ENCODE measurements around the gene ABCB9. TPM values are rescaled to one million over a fixed set of nuclear protein-coding genes. Genes with fewer than 3 reads are reported as not detected.

The ABCB9 gene
- total RNA-seq, 1 experiment from 2014 or later, result 4.6 TPM

GRCh38 chr12:122920687-122921086 lies 45.6 kb downstream of the ABCB9 start:
- Mint-ChIP-seq H3K4me1 (no peaks in the 10 kb centered on the region), H3K27me3 (ENCODE audit: low read depth) (peaks cover 28% of the 10 kb centered on the region), H3K36me3 (ENCODE audit: insufficient read depth in 1 of 3, low read depth in 3 of 3) (no peaks in the 10 kb centered on the region), H3K9me3 (no peaks in the 10 kb centered on the region), H3K27ac (no peak overlapping the region), H3K4me3 (no peak overlapping the region)
- H3K27ac ChIP-seq (ENCODE audit: insufficient read length, low read depth, low read length), result no peak overlapping the region
- H2BK20ac ChIP-seq (ENCODE audit: low read depth, low read length, poor library complexity, severe bottlenecking), result no peak overlapping the region
- no peak overlapping the region for H4K91ac ChIP-seq (ENCODE audit: insufficient read length, low read depth, low read length)
- no peak overlapping the region for H2BK15ac ChIP-seq (ENCODE audit: low read depth, low read length)
- no peaks in the 10 kb centered on the region for H3K27me3 ChIP-seq (ENCODE audit: insufficient read depth, low read length)
- H3K9ac ChIP-seq (ENCODE audit: extremely low read depth, insufficient read length, low read length), result no peak overlapping the region
- H3K9me3 ChIP-seq (ENCODE audit: control insufficient read depth, low read depth, low read length), result no peaks in the 10 kb centered on the region
- no peaks in the 10 kb centered on the region for H4K20me1 ChIP-seq (ENCODE audit: control insufficient read depth, insufficient read depth, insufficient read length)
- no peak overlapping the region for H4K8ac ChIP-seq (replicated peaks; ENCODE audit: insufficient read length, low read depth, low read length)
- no peak overlapping the region for H3K4me2 ChIP-seq (ENCODE audit: insufficient read depth, insufficient read length, low read length)
- H2AK5ac ChIP-seq (ENCODE audit: insufficient read length, low read length), result no peak overlapping the region
- no peak overlapping the region for H2BK5ac ChIP-seq (ENCODE audit: insufficient read length, low read length)
- H3K14ac ChIP-seq (ENCODE audit: insufficient read depth, low read length), result no peak overlapping the region
- no peak overlapping the region for H3T11ph ChIP-seq (ENCODE audit: low read length)
- no peak overlapping the region for H2BK12ac ChIP-seq (ENCODE audit: insufficient read length, low read depth, low read length)
- no peaks in the 10 kb centered on the region for H3K79me2 ChIP-seq (ENCODE audit: insufficient read depth, low read length)
- no peak overlapping the region for H3K56ac ChIP-seq (ENCODE audit: insufficient read length, low read depth, low read length)
- no peaks in the 10 kb centered on the region for H3K4me1 ChIP-seq (ENCODE audit: insufficient read depth, low read length)
- TF ChIP-seq CTCF (conservative IDR thresholded peaks at IDR 0.05), result no peak
- no peaks in the 10 kb centered on the region for H3K23me2 ChIP-seq (ENCODE audit: insufficient read length, low read depth, low read length, poor library complexity, severe bottlenecking)
- H2BK120ac ChIP-seq (ENCODE audit: low read depth, low read length, poor library complexity, severe bottlenecking), result no peak overlapping the region
- no peak overlapping the region for H4K5ac ChIP-seq (ENCODE audit: insufficient read length, low read depth, low read length)
- no peak overlapping the region for H3K18ac ChIP-seq (ENCODE audit: insufficient read length, low read depth, low read length)
- H3K23ac ChIP-seq (ENCODE audit: insufficient read length, low read depth, low read length), result no peak overlapping the region
- H3K79me1 ChIP-seq (ENCODE audit: insufficient read depth, low read depth, low read length, poor library complexity, severe bottlenecking), result no peaks in the 10 kb centered on the region
- H2AFZ ChIP-seq (ENCODE audit: low read length), result no peak overlapping the region
- no peak overlapping the region for H3K4ac ChIP-seq (ENCODE audit: low read depth, low read length)
- no peak for DNase-seq
- no CpG with 5 or more reads among the region's 5 CpGs for WGBS (ENCODE audit: extremely low coverage, insufficient read length, low lambda C conversion rate)
